Sigmoid colon (tissue), 3 donors: Measurements from ENCODE around the gene MYL7.

Experiments
- POLR2A ChIP-seq, 2 donors: fragments of 450-650 bp; IDR thresholded peaks; one replicate each; pipeline ENCODE4 v1.6.1; 2016; ENCODE audit warnings: antibody characterized with exemption in 2 of 2, mild to moderate bottlenecking in 2 of 2, moderate library complexity in 2 of 2
- TF ChIP-seq, protein P1 (sequence below), 4 experiments: fragments of 450-650 bp in 3 of 4; fragments of 200-600 bp in 1 of 4; IDR thresholded peaks; one replicate each; pipeline ENCODE4 v1.5.1; 2016 to 2019; ENCODE audit warnings: antibody characterized with exemption in 4 of 4, mild to moderate bottlenecking in 3 of 4, moderate library complexity in 2 of 4

- TF ChIP-seq, protein P1, sequence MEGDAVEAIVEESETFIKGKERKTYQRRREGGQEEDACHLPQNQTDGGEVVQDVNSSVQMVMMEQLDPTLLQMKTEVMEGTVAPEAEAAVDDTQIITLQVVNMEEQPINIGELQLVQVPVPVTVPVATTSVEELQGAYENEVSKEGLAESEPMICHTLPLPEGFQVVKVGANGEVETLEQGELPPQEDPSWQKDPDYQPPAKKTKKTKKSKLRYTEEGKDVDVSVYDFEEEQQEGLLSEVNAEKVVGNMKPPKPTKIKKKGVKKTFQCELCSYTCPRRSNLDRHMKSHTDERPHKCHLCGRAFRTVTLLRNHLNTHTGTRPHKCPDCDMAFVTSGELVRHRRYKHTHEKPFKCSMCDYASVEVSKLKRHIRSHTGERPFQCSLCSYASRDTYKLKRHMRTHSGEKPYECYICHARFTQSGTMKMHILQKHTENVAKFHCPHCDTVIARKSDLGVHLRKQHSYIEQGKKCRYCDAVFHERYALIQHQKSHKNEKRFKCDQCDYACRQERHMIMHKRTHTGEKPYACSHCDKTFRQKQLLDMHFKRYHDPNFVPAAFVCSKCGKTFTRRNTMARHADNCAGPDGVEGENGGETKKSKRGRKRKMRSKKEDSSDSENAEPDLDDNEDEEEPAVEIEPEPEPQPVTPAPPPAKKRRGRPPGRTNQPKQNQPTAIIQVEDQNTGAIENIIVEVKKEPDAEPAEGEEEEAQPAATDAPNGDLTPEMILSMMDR (IDR thresholded peaks at IDR 0.05), result no peak
- TF ChIP-seq POLR2A (IDR thresholded peaks at IDR 0.05), result no peak
Measured at GRCh38 chr7:44153948-44154335, 12.8 kb upstream of the MYL7 start.
